Trophoblast cell (in vitro differentiated cells and primary cell): Measurements from ENCODE around the gene TARBP1.
"Not testable (repeated sequence)": the region's sequence is repeated elsewhere in the genome, so short reads cannot be mapped to it uniquely, and the experiment has no call there.

Experiments
- DNase-seq, 2 donors: peaks; one replicate each; pipeline ENCODE4 v3.0.0-alpha.2; 2016
- H2AFZ ChIP-seq: 2 replicates; pipeline ENCODE4 v1.6.1; 2013; ENCODE audit warnings: low read length, moderate library complexity, mild to moderate bottlenecking; ENCODE audit not compliant: insufficient read depth, poor library complexity
- H2AK5ac ChIP-seq: 2 replicates; pipeline ENCODE4 v1.6.1; 2013; ENCODE audit warnings: mild to moderate bottlenecking, low read length
- H2BK120ac ChIP-seq: 2 replicates; pipeline ENCODE4 v1.6.1; 2013; ENCODE audit warnings: low read length, mild to moderate bottlenecking, moderate library complexity; ENCODE audit not compliant: insufficient read depth, poor library complexity
- H2BK12ac ChIP-seq: 2 replicates; pipeline ENCODE4 v1.6.1; 2013; ENCODE audit warnings: mild to moderate bottlenecking, low read length, moderate library complexity
- H2BK5ac ChIP-seq: 2 replicates; pipeline ENCODE4 v1.6.1; 2013; ENCODE audit warnings: low read length, low read depth, moderate library complexity, mild to moderate bottlenecking; ENCODE audit not compliant: poor library complexity
- H3K14ac ChIP-seq: 2 replicates; pipeline ENCODE4 v1.6.1; 2013; ENCODE audit warnings: mild to moderate bottlenecking, low read length
- H3K18ac ChIP-seq: 2 replicates; pipeline ENCODE4 v1.6.1; 2013; ENCODE audit warnings: mild to moderate bottlenecking, low read length
- H3K23ac ChIP-seq: 2 replicates; pipeline ENCODE4 v1.6.1; 2013; ENCODE audit warnings: low read length
- H3K27ac ChIP-seq: 2 replicates; pipeline ENCODE4 v1.5.1; 2013; ENCODE audit warnings: low read depth, mild to moderate bottlenecking, inconsistent platforms, low read length, moderate library complexity
- H3K27me3 ChIP-seq: 2 replicates; pipeline ENCODE4 v1.6.1; 2013; ENCODE audit warnings: inconsistent platforms, mild to moderate bottlenecking, low read length, moderate library complexity; ENCODE audit not compliant: insufficient read depth
- H3K36me3 ChIP-seq, 2 experiments: 1 replicate in 1 of 2; 2 replicates in 1 of 2; pipeline ENCODE4 v1.6.1; 2013; ENCODE audit warnings: low read length in 2 of 2, mild to moderate bottlenecking in 2 of 2, moderate library complexity in 1 of 2; ENCODE audit not compliant: insufficient read depth in 2 of 2, control insufficient read depth in 1 of 2
- H3K4ac ChIP-seq: 2 replicates; pipeline ENCODE4 v1.6.1; 2013; ENCODE audit warnings: low read depth, mild to moderate bottlenecking, low read length, moderate library complexity
- H3K4me1 ChIP-seq, 2 experiments: 1 replicate in 1 of 2; 2 replicates in 1 of 2; pipeline ENCODE4 v1.6.1; 2013; ENCODE audit warnings: low read length in 2 of 2, mild to moderate bottlenecking in 2 of 2, moderate library complexity in 1 of 2; ENCODE audit not compliant: insufficient read depth in 2 of 2, control insufficient read depth in 1 of 2
- H3K4me2 ChIP-seq: 2 replicates; pipeline ENCODE4 v1.6.1; 2013; ENCODE audit warnings: inconsistent platforms, mild to moderate bottlenecking, low read length, moderate library complexity
- H3K4me3 ChIP-seq: 2 replicates; pipeline ENCODE4 v1.5.1; 2013; ENCODE audit warnings: mild to moderate bottlenecking, low read depth, low read length, inconsistent platforms
- H3K79me1 ChIP-seq: one replicate; pipeline ENCODE4 v1.6.1; 2013; ENCODE audit warnings: low read length
- H3K79me2 ChIP-seq: 2 replicates; pipeline ENCODE4 v1.6.1; 2013; ENCODE audit warnings: low read length, mild to moderate bottlenecking; ENCODE audit not compliant: control insufficient read depth, insufficient read depth, poor library complexity
- H3K9ac ChIP-seq: 2 replicates; pipeline ENCODE4 v1.6.1; 2013; ENCODE audit warnings: mild to moderate bottlenecking, low read length
- H3K9me3 ChIP-seq: 2 replicates; pipeline ENCODE4 v1.6.1; 2013; ENCODE audit warnings: low read depth, mild to moderate bottlenecking, control low read depth, inconsistent platforms, low read length; ENCODE audit not compliant: insufficient read depth
- H4K12ac ChIP-seq: 2 replicates; pipeline ENCODE4 v1.6.1; 2013; ENCODE audit warnings: low read depth, mild to moderate bottlenecking, low read length, moderate library complexity
- H4K8ac ChIP-seq: 2 replicates; pipeline ENCODE4 v1.6.1; 2013; ENCODE audit warnings: low read depth, mild to moderate bottlenecking, low read length, moderate library complexity
- H4K91ac ChIP-seq: one replicate; pipeline ENCODE4 v1.6.1; 2013; ENCODE audit warnings: low read depth, mild to moderate bottlenecking, low read length, moderate library complexity
- WGBS: extraction: QIAGEN DNeasy Blood & Tissue Kit; methylation state at CpG from one replicate; pipeline ENCODE4 v1.1.7; 2013; ENCODE audit warnings: missing lambda C conversion rate; ENCODE audit not compliant: insufficient read length, insufficient coverage; ENCODE audit errors: extremely low coverage; 5-methylcytosine and 5-hydroxymethylcytosine counted together

The TARBP1 gene

DNA sequence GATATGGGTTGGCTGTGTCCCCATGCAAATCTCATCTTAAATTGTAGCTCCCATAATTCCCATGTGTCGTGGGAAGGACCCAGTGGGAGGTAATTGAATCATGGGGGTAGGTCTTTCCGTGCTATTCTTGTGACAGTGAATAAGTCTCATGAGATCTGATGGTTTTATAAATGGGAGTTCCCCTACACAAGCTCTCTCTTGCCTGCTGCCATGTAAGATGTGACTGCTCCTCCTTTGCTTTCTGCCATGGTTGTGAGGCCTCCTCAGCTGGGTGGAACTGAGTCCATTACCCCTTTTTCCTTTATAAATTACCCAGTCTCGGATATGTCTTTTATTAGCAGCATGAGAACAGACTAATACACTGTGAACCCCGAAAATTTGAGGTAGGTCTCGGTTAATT, 25.3 kb upstream of the TARBP1 start:
- not testable (repeated sequence) for H3K23ac ChIP-seq, H3K27ac ChIP-seq, H2BK120ac ChIP-seq, H3K4me2 ChIP-seq, H3K79me1 ChIP-seq, H2BK5ac ChIP-seq, H4K12ac ChIP-seq, H3K4me1 ChIP-seq, H4K91ac ChIP-seq, DNase-seq, H3K14ac ChIP-seq, H3K79me2 ChIP-seq, H3K27me3 ChIP-seq, H3K18ac ChIP-seq, H3K9me3 ChIP-seq, H2AK5ac ChIP-seq, H4K8ac ChIP-seq, H3K4me3 ChIP-seq, H3K9ac ChIP-seq, H2AFZ ChIP-seq, H3K36me3 ChIP-seq, H3K4ac ChIP-seq, H2BK12ac ChIP-seq
- WGBS, result no CpG with 5 or more reads among the region's 5 CpGs

DNA sequence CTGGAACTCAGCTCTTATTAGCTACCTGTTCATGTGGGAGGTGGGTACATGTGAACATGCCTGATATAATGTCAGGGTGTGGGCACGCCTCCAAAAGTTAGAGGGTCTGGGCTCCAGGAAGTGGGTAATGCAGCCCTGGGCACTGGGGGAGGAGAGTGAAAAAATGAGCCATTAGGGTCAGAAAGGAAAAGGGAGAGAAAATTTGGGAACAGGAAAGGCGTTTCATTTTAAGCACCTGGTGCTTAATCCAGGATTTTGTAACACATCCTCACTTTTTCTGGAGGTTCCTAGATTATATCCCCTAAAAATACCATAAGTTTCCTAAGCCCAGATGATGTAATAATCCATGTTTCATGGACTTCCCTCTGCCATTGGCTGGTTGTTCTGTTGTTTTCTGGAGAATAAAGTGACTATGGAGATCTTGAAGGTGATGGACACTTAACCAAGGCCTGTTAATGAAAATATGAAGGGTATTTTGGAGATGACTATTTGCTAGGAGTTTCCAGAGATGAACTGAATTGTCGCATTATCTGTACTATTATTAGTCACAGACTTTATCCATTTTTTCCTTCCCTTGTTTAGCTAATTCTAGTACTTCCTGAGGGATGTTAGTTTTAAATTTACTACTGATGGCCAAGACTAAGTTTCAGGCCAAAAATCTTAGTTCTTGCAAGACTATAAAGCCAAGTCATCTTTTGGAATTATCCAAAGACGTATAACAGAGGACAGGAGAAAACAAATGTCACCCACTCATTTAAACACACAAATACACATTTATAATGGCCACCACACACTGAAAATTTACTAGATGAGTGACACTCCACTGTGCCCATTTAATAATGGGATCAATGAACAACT, 24.4 kb upstream of the TARBP1 start:
- no peak for DNase-seq
- Histone ChIP-seq H3K79me2 (peaks cover 1% of the 10 kb centered on the region), H3K79me1 (peaks cover 8% of the 10 kb centered on the region), H4K8ac (no peak overlapping the region), H2BK120ac (peak overlapping the region; percentile 38), H3K4me2 (no peak overlapping the region), H3K18ac (no peak overlapping the region), H4K12ac (no peak overlapping the region), H2AK5ac (peak overlapping the region; percentile 75), H3K14ac (no peak overlapping the region), H3K4ac (no peak overlapping the region), H3K4me3 (no peak overlapping the region), H4K91ac (no peak overlapping the region), H3K27ac (no peak overlapping the region), H3K9me3 (no peaks in the 10 kb centered on the region), H2BK12ac (no peak overlapping the region), H3K9ac (no peak overlapping the region), H3K27me3 (no peaks in the 10 kb centered on the region), H3K4me1 (peaks cover 2 to 8% of the 10 kb centered on the region in 2 experiments), H3K23ac (no peak overlapping the region), H2BK5ac (no peak overlapping the region), H3K36me3 (no peaks in the 10 kb centered on the region), H2AFZ (no peak overlapping the region)
- WGBS, result no CpG with 5 or more reads among the region's 4 CpGs

- Histone ChIP-seq H3K4me3 (no peak overlapping the region), H2AK5ac (no peak overlapping the region), H3K4me1 (peaks cover 2 to 8% of the 10 kb centered on the region in 2 experiments), H3K14ac (no peak overlapping the region), H3K27me3 (no peaks in the 10 kb centered on the region), H4K12ac (no peak overlapping the region), H3K79me1 (peaks cover 8% of the 10 kb centered on the region), H3K27ac (no peak overlapping the region), H3K79me2 (peaks cover 1% of the 10 kb centered on the region), H3K4ac (no peak overlapping the region), H3K4me2 (no peak overlapping the region), H2BK120ac (no peak overlapping the region), H2AFZ (no peak overlapping the region), H4K91ac (no peak overlapping the region), H3K9ac (no peak overlapping the region), H3K9me3 (no peaks in the 10 kb centered on the region), H3K18ac (no peak overlapping the region), H2BK5ac (no peak overlapping the region), H3K36me3 (no peaks in the 10 kb centered on the region), H2BK12ac (no peak overlapping the region), H3K23ac (no peak overlapping the region), H4K8ac (no peak overlapping the region)
- no peak for DNase-seq
Measured at GRCh38 chr1:234502785-234503184, 23.8 kb upstream of the TARBP1 start.

- peaks cover 1% of the 10 kb centered on the region for H3K79me2 ChIP-seq
- no peak overlapping the region for H3K4me2 ChIP-seq
- no peak overlapping the region for H4K12ac ChIP-seq
- peaks cover 4 to 5% of the 10 kb centered on the region in 2 experiments for H3K4me1 ChIP-seq
- H3K27ac ChIP-seq, result no peak overlapping the region
- no peak overlapping the region for H3K4me3 ChIP-seq
- H4K8ac ChIP-seq, result no peak overlapping the region
- WGBS, result no CpG with 5 or more reads among the region's 2 CpGs
- H3K9me3 ChIP-seq, result no peaks in the 10 kb centered on the region
- H3K9ac ChIP-seq, result no peak overlapping the region
- peaks cover 11% of the 10 kb centered on the region for H3K79me1 ChIP-seq
- no peak for DNase-seq
- H2BK5ac ChIP-seq, result no peak overlapping the region
- no peak overlapping the region for H2BK120ac ChIP-seq
- no peaks in the 10 kb centered on the region for H3K36me3 ChIP-seq
- no peak overlapping the region for H3K4ac ChIP-seq
- H2AK5ac ChIP-seq, result no peak overlapping the region
- no peak overlapping the region for H3K18ac ChIP-seq
- H3K27me3 ChIP-seq, result no peaks in the 10 kb centered on the region
- H2BK12ac ChIP-seq, result no peak overlapping the region
- H4K91ac ChIP-seq, result no peak overlapping the region
- no peak overlapping the region for H3K23ac ChIP-seq
- H3K14ac ChIP-seq, result no peak overlapping the region
- H2AFZ ChIP-seq, result no peak overlapping the region
Measured at GRCh38 chr1:234500269-234500668, 21.3 kb upstream of the TARBP1 start.
